Kasumi-1 (cell line): ENCODE data around the gene PIH1D1.

ENCODE experiments used
- DNase-seq, 2 experiments: peaks; one replicate each; lab custom pipeline; 2025; lab: John Stamatoyannopoulos, UW

Gene PIH1D1

GRCh38 chr19:49420227-49420626 is 31.4 kb downstream of the PIH1D1 start:
- DNase-seq = no peak

GRCh38 chr19:49419173-49419572 is 32.4 kb downstream of the PIH1D1 start:
- no peak for DNase-seq

GRCh38 chr19:49418511-49418910 is 33.1 kb downstream of the PIH1D1 start:
- DNase-seq = no peak

- DNase-seq = no peak
These were observed 34.5 kb downstream of the PIH1D1 start for GRCh38 chr19:49417088-49417487.

- no peak for DNase-seq
These were observed 35.8 kb downstream of the PIH1D1 start for GRCh38 chr19:49415810-49416200.

- DNase-seq = no peak
These were observed 36.4 kb downstream of the PIH1D1 start for GRCh38 chr19:49415102-49415809.

GRCh38 chr19:49414256-49414655 is 37.4 kb downstream of the PIH1D1 start:
- DNase-seq = no peak

GRCh38 chr19:49413348-49413747 is 38.3 kb downstream of the PIH1D1 start:
- no peak for DNase-seq

GRCh38 chr19:49411681-49412326 is 39.8 kb downstream of the PIH1D1 start:
- no peak for DNase-seq

GRCh38 chr19:49409441-49410029 is 42.1 kb downstream of the PIH1D1 start:
- DNase-seq = peak; percentile 57

- DNase-seq = peak; percentile 16 to 23
These were observed 42.7 kb downstream of the PIH1D1 start for GRCh38 chr19:49408816-49409440.

GRCh38 chr19:49407482-49408015 is 44.1 kb downstream of the PIH1D1 start:
- no peak for DNase-seq

- DNase-seq = no peak
These were observed 44.5 kb downstream of the PIH1D1 start for GRCh38 chr19:49407079-49407478.

GRCh38 chr19:49403404-49404187 is 48.0 kb downstream of the PIH1D1 start:
- peak; percentile 70 for DNase-seq

GRCh38 chr19:49400029-49400428 is 51.6 kb downstream of the PIH1D1 start:
- DNase-seq = no peak

- no peak for DNase-seq
These were observed 52.7 kb downstream of the PIH1D1 start for GRCh38 chr19:49398931-49399330.

GRCh38 chr19:49398001-49398615 is 53.5 kb downstream of the PIH1D1 start:
- no peak for DNase-seq

- DNase-seq = no peak
These were observed 54.7 kb downstream of the PIH1D1 start for GRCh38 chr19:49396738-49397505.
